IMR-90 (cell line): ENCODE results near the gene GSN. TPM values are rescaled to one million over a fixed set of nuclear protein-coding genes. Genes with fewer than 3 reads are reported as not detected.

Experiments
- ATAC-seq: fragments of 200-7000 bp; cut with Tn5 transposase; 2 replicates; pipeline ENCODE4 v1.9.1; 2020; ENCODE audit warnings: low read depth, mild to moderate bottlenecking, moderate library complexity
- BruUV-seq: library from RNA; stranded (reverse); fragments of 400-500 nt; replicated peaks from 2 replicates; lab custom pipeline; 2021; lab: Mats Ljungman, UMichigan
- CTCF ChIA-PET: fragments of 300-600 bp; formaldehyde crosslinking; extraction: SDS; loops from one replicate; lab custom pipeline; 2021; ENCODE audit warnings: antibody characterized with exemption; lab: Yijun Ruan, JAX
- POLR2A ChIA-PET: fragments of 300-600 bp; sonication (Branson Sonifier 250); formaldehyde crosslinking; loops from one replicate; lab custom pipeline; 2022; ENCODE audit warnings: antibody characterized with exemption; ENCODE audit not compliant: unreplicated experiment; lab: Charles Lee
- DNase-seq: peaks from one replicate; pipeline ENCODE4 v3.0.0; 2013
- H2AFZ ChIP-seq: replicated peaks from 2 replicates; pipeline ENCODE3; 2013; ENCODE audit warnings: low read length, mild to moderate bottlenecking; ENCODE audit not compliant: poor library complexity
- H2AK5ac ChIP-seq: 2 replicates; pipeline ENCODE4 v1.6.1; 2013; ENCODE audit warnings: low read depth, low read length, inconsistent platforms
- H2AK9ac ChIP-seq: replicated peaks from 2 replicates; pipeline ENCODE3; 2013; ENCODE audit warnings: mild to moderate bottlenecking, low read depth, low read length, moderate library complexity; ENCODE audit not compliant: poor library complexity
- H2BK120ac ChIP-seq: 2 replicates; pipeline ENCODE4 v1.6.1; 2013; ENCODE audit warnings: low read depth, low read length, inconsistent platforms
- H2BK15ac ChIP-seq: 3 replicates; pipeline ENCODE4 v1.6.1; 2013; ENCODE audit warnings: low read depth, low read length, inconsistent platforms
- H2BK20ac ChIP-seq: 2 replicates; pipeline ENCODE4 v1.6.1; 2013; ENCODE audit warnings: low read depth, mild to moderate bottlenecking, inconsistent platforms, low read length, moderate library complexity
- H2BK5ac ChIP-seq: 2 replicates; pipeline ENCODE4 v1.6.1; 2013; ENCODE audit warnings: mild to moderate bottlenecking, low read depth, low read length, inconsistent platforms; ENCODE audit not compliant: poor library complexity, severe bottlenecking
- H3K14ac ChIP-seq: replicated peaks from 2 replicates; pipeline ENCODE4 v1.6.1; 2013; ENCODE audit warnings: low read depth, low read length, inconsistent platforms
- H3K18ac ChIP-seq: 2 replicates; pipeline ENCODE4 v1.6.1; 2013; ENCODE audit warnings: low read depth, low read length, control low read depth
- H3K23ac ChIP-seq: 2 replicates; pipeline ENCODE4 v1.6.1; 2013; ENCODE audit warnings: low read depth, low read length, inconsistent platforms
- H3K27ac ChIP-seq: 2 replicates; pipeline ENCODE4 v1.5.1; 2013; ENCODE audit warnings: mild to moderate bottlenecking, control low read depth, low read length; ENCODE audit not compliant: insufficient read depth
- H3K27me3 ChIP-seq: 2 replicates; pipeline ENCODE4 v1.6.1; 2013; ENCODE audit warnings: low read length; ENCODE audit not compliant: control insufficient read depth, insufficient read depth
- H3K36me3 ChIP-seq: 2 replicates; pipeline ENCODE4 v1.6.1; 2013; ENCODE audit warnings: low read length, mixed read lengths; ENCODE audit not compliant: control insufficient read depth, insufficient read depth
- H3K4ac ChIP-seq: 2 replicates; pipeline ENCODE4 v1.6.1; 2013; ENCODE audit warnings: low read depth, low read length, inconsistent platforms
- H3K4me1 ChIP-seq: 2 replicates; pipeline ENCODE4 v1.6.1; 2013; ENCODE audit warnings: low read length, mixed read lengths; ENCODE audit not compliant: control insufficient read depth, insufficient read depth
- H3K4me2 ChIP-seq: 2 replicates; pipeline ENCODE4 v1.6.1; 2013; ENCODE audit warnings: low read depth, mild to moderate bottlenecking, control low read depth, low read length, moderate library complexity
- H3K4me3 ChIP-seq: 2 replicates; pipeline ENCODE4 v1.5.1; 2013; ENCODE audit warnings: low read depth, mild to moderate bottlenecking, control low read depth, low read length, moderate library complexity; ENCODE audit not compliant: insufficient read depth
- H3K56ac ChIP-seq: 2 replicates; pipeline ENCODE4 v1.6.1; 2013; ENCODE audit warnings: low read length, inconsistent platforms; ENCODE audit not compliant: insufficient read depth; ENCODE audit errors: extremely low read depth
- H3K79me1 ChIP-seq, 2 experiments: 2 replicates each; pipeline ENCODE4 v1.6.1; 2013; ENCODE audit warnings: low read length in 2 of 2, inconsistent platforms in 1 of 2, low read depth in 1 of 2
- H3K9ac ChIP-seq: 2 replicates; pipeline ENCODE4 v1.6.1; 2013; ENCODE audit warnings: low read depth, low read length, control low read depth
- H3K9me1 ChIP-seq: 2 replicates; pipeline ENCODE4 v1.6.1; 2013; ENCODE audit warnings: low read length, inconsistent platforms; ENCODE audit not compliant: insufficient read depth
- H3K9me3 ChIP-seq: 2 replicates; pipeline ENCODE4 v1.6.1; 2013; ENCODE audit warnings: low read length; ENCODE audit not compliant: control insufficient read depth, insufficient read depth
- H4K20me1 ChIP-seq: 2 replicates; pipeline ENCODE4 v1.6.1; 2013; ENCODE audit warnings: low read length, inconsistent platforms; ENCODE audit not compliant: insufficient read depth
- H4K5ac ChIP-seq: 2 replicates; pipeline ENCODE4 v1.6.1; 2013; ENCODE audit warnings: mild to moderate bottlenecking, low read depth, low read length, control low read depth
- H4K8ac ChIP-seq, 2 experiments: 2 replicates each; pipeline ENCODE4 v1.6.1; 2013; ENCODE audit warnings: low read depth in 2 of 2, low read length in 2 of 2, control low read depth in 1 of 2, inconsistent platforms in 1 of 2
- H4K91ac ChIP-seq: 2 replicates; pipeline ENCODE4 v1.6.1; 2013; ENCODE audit warnings: low read depth, low read length, inconsistent platforms; ENCODE audit not compliant: insufficient read depth
- BHLHE40 ChIP-seq: fragments of 150-350 bp; IDR thresholded peaks from 2 replicates; pipeline ENCODE4 v1.6.1; 2016; ENCODE audit warnings: mild to moderate bottlenecking, low read depth, low read length
- CEBPB ChIP-seq: IDR thresholded peaks from 2 replicates; pipeline ENCODE4 v1.6.1; 2012; ENCODE audit warnings: low read depth, low read length, improper control_type of control experiment
- CHD1 ChIP-seq: IDR thresholded peaks from 2 replicates; pipeline ENCODE4 v1.6.1; 2012; ENCODE audit warnings: low read depth, low read length, improper control_type of control experiment
- CTCF ChIP-seq: conservative IDR thresholded peaks from 2 replicates; pipeline ENCODE4 v1.5.1; 2012; ENCODE audit warnings: mild to moderate bottlenecking, low read depth, low read length, improper control_type of control experiment
- FOS ChIP-seq: fragments of 150-350 bp; IDR thresholded peaks from 2 replicates; pipeline ENCODE4 v1.6.1; 2016; ENCODE audit warnings: low read depth, low read length
- MAFK ChIP-seq: IDR thresholded peaks from 2 replicates; pipeline ENCODE4 v1.6.1; 2012; ENCODE audit warnings: low read depth, low read length, improper control_type of control experiment
- MAZ ChIP-seq: IDR thresholded peaks from 2 replicates; pipeline ENCODE4 v1.6.1; 2012; ENCODE audit warnings: low read depth, mild to moderate bottlenecking, low read length, improper control_type of control experiment, moderate library complexity, borderline replicate concordance
- MXI1 ChIP-seq: IDR thresholded peaks from 2 replicates; pipeline ENCODE4 v1.6.1; 2012; ENCODE audit warnings: low read depth, mild to moderate bottlenecking, low read length, moderate library complexity, borderline replicate concordance
- NFE2L2 ChIP-seq: fragments of 150-350 bp; IDR thresholded peaks from 2 replicates; pipeline ENCODE4 v1.6.1; 2016; ENCODE audit warnings: low read depth, mild to moderate bottlenecking, low read length
- POLR2A ChIP-seq: IDR thresholded peaks from 2 replicates; pipeline ENCODE4 v1.6.1; 2012; ENCODE audit warnings: mild to moderate bottlenecking, low read depth, low read length
- RAD21 ChIP-seq: IDR thresholded peaks from 2 replicates; pipeline ENCODE4 v1.6.1; 2012; ENCODE audit warnings: low read length, improper control_type of control experiment
- RCOR1 ChIP-seq: IDR thresholded peaks from 2 replicates; pipeline ENCODE4 v1.6.1; 2012; ENCODE audit warnings: mild to moderate bottlenecking, low read length, improper control_type of control experiment; ENCODE audit not compliant: insufficient replicate concordance
- RFX5 ChIP-seq: IDR thresholded peaks from 2 replicates; pipeline ENCODE4 v1.8.0; 2012; ENCODE audit warnings: low read depth, mild to moderate bottlenecking, low read length, moderate library complexity
- SMC3 ChIP-seq: fragments of 150-350 bp; IDR thresholded peaks from 2 replicates; pipeline ENCODE4 v1.6.1; 2016; ENCODE audit warnings: low read depth, mild to moderate bottlenecking, antibody characterized with exemption, low read length, moderate library complexity
- USF2 ChIP-seq: fragments of 150-350 bp; IDR thresholded peaks from 2 replicates; pipeline ENCODE4 v1.6.1; 2017; ENCODE audit warnings: mild to moderate bottlenecking, antibody characterized with exemption, low read length, low read depth
- WGBS, 2 experiments: methylation state at CpG; one replicate each; pipeline versions ENCODE4 v1.1.5 to v1.1.7; 2013; ENCODE audit warnings: missing lambda C conversion rate in 2 of 2; ENCODE audit not compliant: insufficient read length in 1 of 2; ENCODE audit errors: extremely low coverage in 2 of 2; 5-methylcytosine and 5-hydroxymethylcytosine counted together
- dilution Hi-C: fragments of 300-500 bp; cut with HindIII; formaldehyde crosslinking; loops from one replicate; pipeline ENCODE4 v1.14.3; 2018; ENCODE audit warnings: low sequenced_read_pairs; ENCODE audit not compliant: unreplicated experiment
- in situ Hi-C: fragments of 300-500 bp; cut with MboI; formaldehyde crosslinking; loops from 3 replicates; pipeline ENCODE4 v1.14.3; 2019; ENCODE audit warnings: low sequenced_read_pairs, inconsistent platforms, mixed read lengths
- intact Hi-C: fragments of 100-400 bp; cut with micrococcal nuclease; formaldehyde crosslinking; loops from 2 replicates; pipeline ENCODE4 v1.10.0; 2022
- polyA plus RNA-seq, 3 experiments: library from polyadenylated mRNA; depleted of rRNA; stranded (reverse); fragments of >200 nt; gene quantifications; 2 replicates each; pipeline ENCODE4 v1.2.3, GENCODE V29; 2012; ENCODE audit warnings: low replicate concordance in 1 of 3
- total RNA-seq: library from RNA; depleted of rRNA; stranded (reverse); fragments of >200 nt; gene quantifications from 2 replicates; pipeline ENCODE4 v1.2.3, GENCODE V29; 2012
- TF ChIP-seq, protein P1 (sequence below): fragments of 150-350 bp; IDR thresholded peaks from 2 replicates; pipeline ENCODE4 v1.6.1; 2016; ENCODE audit warnings: low read depth, mild to moderate bottlenecking, low read length, moderate library complexity, borderline replicate concordance

The GSN gene
- total and polyA plus RNA-seq, 2 of the 4 experiments (the other 2 are of a cell fraction): 495 to 547 TPM

DNA sequence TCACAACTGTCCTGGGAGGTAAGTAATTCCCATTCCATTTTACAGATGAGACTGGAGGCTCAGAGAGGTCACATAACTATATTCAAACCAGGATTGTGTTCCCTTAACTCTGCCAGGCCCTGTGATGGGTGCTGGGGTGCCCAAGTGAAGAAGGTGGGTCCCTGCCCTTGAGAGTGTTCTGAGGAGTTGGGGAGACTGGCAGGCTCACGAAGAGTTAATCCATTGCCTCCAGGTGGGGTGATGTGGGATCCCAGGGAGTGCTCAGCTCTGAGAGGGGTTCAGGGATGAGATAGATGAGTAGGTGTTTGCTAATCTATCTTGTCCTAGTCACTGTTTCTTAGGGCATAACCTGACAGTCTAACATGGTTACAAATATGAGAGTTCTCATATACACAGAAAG, 36.7 kb downstream of the GSN start:
- DNase-seq: no peak
- H4K20me1 ChIP-seq: peaks cover 11% of the 10 kb centered on the region; the same call in 1 of the 2 replicates
- H3K9me3 ChIP-seq: no peaks in the 10 kb centered on the region
- no peak overlapping the region for H3K18ac ChIP-seq
- no peak overlapping the region for H3K9ac ChIP-seq
- no peak overlapping the region for H2BK20ac ChIP-seq
- H2BK5ac ChIP-seq: no peak overlapping the region
- no peak overlapping the region for H3K27ac ChIP-seq
- dilution Hi-C loops (no loop called here), intact Hi-C loops (no loop called here), in situ Hi-C loops (no loop called here)
- H3K4me3 ChIP-seq: no peak overlapping the region
- no peak overlapping the region for H3K23ac ChIP-seq
- TF ChIP-seq MAZ (no peak), RAD21 (no peak), SMC3 (no peak), CHD1 (no peak), FOS (no peak), RFX5 (no peak), BHLHE40 (no peak), NFE2L2 (no peak), MAFK (no peak), USF2 (no peak), CEBPB (no peak), RCOR1 (no peak), POLR2A (no peak), CTCF (no peak), MXI1 (no peak)
- TF ChIP-seq, protein P1, sequence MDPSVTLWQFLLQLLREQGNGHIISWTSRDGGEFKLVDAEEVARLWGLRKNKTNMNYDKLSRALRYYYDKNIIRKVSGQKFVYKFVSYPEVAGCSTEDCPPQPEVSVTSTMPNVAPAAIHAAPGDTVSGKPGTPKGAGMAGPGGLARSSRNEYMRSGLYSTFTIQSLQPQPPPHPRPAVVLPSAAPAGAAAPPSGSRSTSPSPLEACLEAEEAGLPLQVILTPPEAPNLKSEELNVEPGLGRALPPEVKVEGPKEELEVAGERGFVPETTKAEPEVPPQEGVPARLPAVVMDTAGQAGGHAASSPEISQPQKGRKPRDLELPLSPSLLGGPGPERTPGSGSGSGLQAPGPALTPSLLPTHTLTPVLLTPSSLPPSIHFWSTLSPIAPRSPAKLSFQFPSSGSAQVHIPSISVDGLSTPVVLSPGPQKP: no peak
- no peak overlapping the region for H2AK9ac ChIP-seq
- H3K4me1 ChIP-seq: no peaks in the 10 kb centered on the region
- H3K56ac ChIP-seq: no peak overlapping the region
- H2AFZ ChIP-seq: no peak overlapping the region
- H2BK120ac ChIP-seq: no peak overlapping the region
- no peak overlapping the region for H3K14ac ChIP-seq
- no peak overlapping the region for H4K8ac ChIP-seq
- H3K27me3 ChIP-seq: no peaks in the 10 kb centered on the region
- peaks cover 61% of the 10 kb centered on the region for H3K36me3 ChIP-seq
- no peak overlapping the region for H3K4ac ChIP-seq
- BruUV-seq: no TSS peak
- no peak overlapping the region for H4K5ac ChIP-seq
- ATAC-seq: no peak
- H2AK5ac ChIP-seq: no peak overlapping the region
- H4K91ac ChIP-seq: no peak overlapping the region
- peaks cover 5% of the 10 kb centered on the region; the same call in 1 of the 2 replicates for H3K9me1 ChIP-seq
- no peak overlapping the region for H2BK15ac ChIP-seq
- H3K79me1 ChIP-seq: peaks cover 18 to 44% of the 10 kb centered on the region in 2 experiments
- ChIA-PET POLR2A (no interaction called here), CTCF (no interaction called here)
- WGBS, 2 experiments: no CpG with 5 or more reads among the region's 1 CpG
- H3K4me2 ChIP-seq: no peak overlapping the region
